Measurements from ENCODE around the gene ABCC12. TPM values are rescaled to one million over a fixed set of nuclear protein-coding genes. Genes with fewer than 3 reads are reported as not detected.

ABCC12 gene
- total RNA-seq, 2 donors from 2014 or later = 2.2 TPM; not detected in 1

DNA sequence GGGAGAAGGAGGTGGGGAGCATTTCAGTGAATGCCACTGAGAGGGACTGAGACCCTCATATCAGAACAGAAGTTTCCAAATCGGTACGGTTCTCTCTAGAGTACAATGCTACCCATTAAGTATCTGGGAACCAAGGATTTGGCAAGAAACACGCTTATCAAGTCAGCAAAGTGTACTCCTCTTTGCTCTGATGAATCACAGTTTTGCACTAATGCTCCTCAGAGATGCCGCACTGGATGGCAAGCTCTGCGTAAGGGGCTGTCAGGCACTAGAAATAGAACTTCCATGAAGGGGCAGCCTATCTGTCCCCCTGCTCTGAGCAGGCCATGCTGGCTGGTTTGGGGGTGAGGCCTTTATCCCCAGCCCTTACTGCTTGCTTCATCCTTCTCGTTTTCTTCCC lies 4.8 kb upstream of the ABCC12 start:
- H3K4me3 ChIP-seq = no peak overlapping the region
- no peak overlapping the region for H3K27ac ChIP-seq
- intact Hi-C loops (cut with DNase I) = loop anchor here (5.0 kb wide), 1 partner anchor 1123 kb away; no protein-coding TSS in a partner anchor
- no peak for TF ChIP-seq POLR2A (IDR thresholded peaks at IDR 0.05)
- TF ChIP-seq, protein P1, sequence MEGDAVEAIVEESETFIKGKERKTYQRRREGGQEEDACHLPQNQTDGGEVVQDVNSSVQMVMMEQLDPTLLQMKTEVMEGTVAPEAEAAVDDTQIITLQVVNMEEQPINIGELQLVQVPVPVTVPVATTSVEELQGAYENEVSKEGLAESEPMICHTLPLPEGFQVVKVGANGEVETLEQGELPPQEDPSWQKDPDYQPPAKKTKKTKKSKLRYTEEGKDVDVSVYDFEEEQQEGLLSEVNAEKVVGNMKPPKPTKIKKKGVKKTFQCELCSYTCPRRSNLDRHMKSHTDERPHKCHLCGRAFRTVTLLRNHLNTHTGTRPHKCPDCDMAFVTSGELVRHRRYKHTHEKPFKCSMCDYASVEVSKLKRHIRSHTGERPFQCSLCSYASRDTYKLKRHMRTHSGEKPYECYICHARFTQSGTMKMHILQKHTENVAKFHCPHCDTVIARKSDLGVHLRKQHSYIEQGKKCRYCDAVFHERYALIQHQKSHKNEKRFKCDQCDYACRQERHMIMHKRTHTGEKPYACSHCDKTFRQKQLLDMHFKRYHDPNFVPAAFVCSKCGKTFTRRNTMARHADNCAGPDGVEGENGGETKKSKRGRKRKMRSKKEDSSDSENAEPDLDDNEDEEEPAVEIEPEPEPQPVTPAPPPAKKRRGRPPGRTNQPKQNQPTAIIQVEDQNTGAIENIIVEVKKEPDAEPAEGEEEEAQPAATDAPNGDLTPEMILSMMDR (IDR thresholded peaks at IDR 0.05) = no peak
- no peaks in the 10 kb centered on the region for H3K36me3 ChIP-seq
- no peaks in the 10 kb centered on the region for H3K9me3 ChIP-seq
- H3K4me1 ChIP-seq (replicated peaks) = no peaks in the 10 kb centered on the region
- H3K27me3 ChIP-seq (replicated peaks; ENCODE audit: insufficient read depth) = no peaks in the 10 kb centered on the region
- no peak for DNase-seq (ENCODE audit: low spot score)
- WGBS = 66% methylated on average over 6 of the region's 6 CpGs

DNA sequence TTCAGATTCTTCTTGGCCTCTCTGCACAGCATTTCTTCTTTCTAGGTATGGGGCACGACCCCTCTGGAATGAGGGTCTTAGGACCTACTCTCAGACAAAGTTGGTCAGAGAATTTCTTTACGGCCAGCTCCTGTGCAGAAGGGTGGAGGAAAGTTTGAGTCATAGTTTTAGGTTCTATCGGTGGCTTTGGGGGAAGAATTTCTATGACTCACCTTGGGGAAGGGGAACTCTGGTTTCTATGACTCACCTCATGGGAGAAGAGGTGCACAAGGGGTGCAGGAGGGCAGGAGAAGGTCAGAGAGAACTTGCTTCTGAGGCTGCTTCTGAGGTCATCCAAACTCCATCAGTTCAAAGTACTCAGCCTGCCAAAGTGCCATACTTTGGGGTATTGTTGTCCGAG lies 2.5 kb upstream of the ABCC12 start:
- Histone ChIP-seq H3K36me3 (no peaks in the 10 kb centered on the region), H3K9me3 (no peaks in the 10 kb centered on the region), H3K27me3 (replicated peaks; ENCODE audit: insufficient read depth) (no peaks in the 10 kb centered on the region), H3K4me1 (replicated peaks) (no peaks in the 10 kb centered on the region), H3K4me3 (no peak overlapping the region), H3K27ac (no peak overlapping the region)
- TF ChIP-seq, protein P1 (IDR thresholded peaks at IDR 0.05) = no peak
- no peak for TF ChIP-seq POLR2AphosphoS5 (IDR thresholded peaks at IDR 0.05)
- no peak for TF ChIP-seq POLR2A (IDR thresholded peaks at IDR 0.05)
- intact Hi-C loops (cut with DNase I) = loop anchor here (5.0 kb wide), 1 partner anchor 1016 kb away; the partner anchor contains the start of gene NETO2
- DNase-seq (ENCODE audit: low spot score) = no peak
- 72% methylated on average over 4 of the region's 4 CpGs for WGBS

DNA sequence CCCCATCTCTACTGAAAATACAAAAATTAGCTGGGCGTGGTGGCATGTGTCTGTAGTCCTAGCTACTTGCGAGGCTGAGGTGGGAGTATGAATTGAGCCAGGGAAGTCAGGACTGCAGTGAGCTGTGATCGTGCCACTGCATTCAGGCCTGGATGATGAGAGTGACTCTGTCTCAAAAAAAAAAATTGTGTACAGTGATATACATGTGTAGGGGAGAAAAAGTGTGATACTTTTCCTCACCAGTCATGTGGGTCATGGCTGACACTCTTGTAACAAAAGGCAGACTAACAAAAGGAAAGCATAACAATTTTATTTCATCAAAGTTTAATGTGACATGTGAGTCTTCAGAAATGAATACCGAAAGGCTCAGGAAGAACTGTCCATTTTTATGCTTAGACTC lies 2.0 kb upstream of the ABCC12 start:
- no peak overlapping the region for H3K27ac ChIP-seq
- no peaks in the 10 kb centered on the region for H3K9me3 ChIP-seq
- H3K4me1 ChIP-seq (replicated peaks) = no peaks in the 10 kb centered on the region
- intact Hi-C loops (cut with DNase I) = loop anchor here (5.0 kb wide), 1 partner anchor 1015 kb away; the partner anchor contains the start of gene NETO2
- no peak for DNase-seq (ENCODE audit: low spot score)
- 81% methylated on average over 4 of the region's 4 CpGs for WGBS
- no peaks in the 10 kb centered on the region for H3K36me3 ChIP-seq
- TF ChIP-seq POLR2A (IDR thresholded peaks at IDR 0.05) = no peak
- TF ChIP-seq, protein P1 (IDR thresholded peaks at IDR 0.05) = no peak
- TF ChIP-seq POLR2AphosphoS5 (IDR thresholded peaks at IDR 0.05) = no peak
- no peak overlapping the region for H3K4me3 ChIP-seq
- no peaks in the 10 kb centered on the region for H3K27me3 ChIP-seq (replicated peaks; ENCODE audit: insufficient read depth)

DNA sequence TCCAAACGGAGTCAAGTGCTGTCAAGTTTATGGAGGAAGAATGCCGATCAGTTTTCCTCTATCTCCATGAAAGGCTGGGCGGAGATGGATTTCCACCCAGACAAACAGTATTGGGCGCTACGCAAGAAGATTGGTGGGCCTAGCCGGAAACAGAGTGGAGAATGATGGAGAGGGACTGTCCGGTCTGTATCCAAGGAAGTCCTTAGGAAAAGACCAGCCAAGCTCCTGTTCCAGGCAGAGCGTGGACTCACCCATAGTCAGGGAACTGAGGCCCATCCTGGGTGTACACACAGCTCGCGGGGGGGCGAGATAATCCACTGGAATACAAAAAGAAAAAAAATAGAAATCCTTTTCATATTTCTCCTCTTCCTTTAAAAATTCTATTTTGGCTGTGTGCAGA lies 1.5 kb upstream of the ABCC12 start:
- Histone ChIP-seq H3K27ac (no peak overlapping the region), H3K4me3 (no peak overlapping the region), H3K4me1 (replicated peaks) (no peaks in the 10 kb centered on the region), H3K36me3 (no peaks in the 10 kb centered on the region), H3K27me3 (replicated peaks; ENCODE audit: insufficient read depth) (no peaks in the 10 kb centered on the region), H3K9me3 (no peaks in the 10 kb centered on the region)
- 80% methylated on average over 11 of the region's 11 CpGs for WGBS
- TF ChIP-seq, protein P1 (IDR thresholded peaks at IDR 0.05) = no peak
- TF ChIP-seq POLR2AphosphoS5 (IDR thresholded peaks at IDR 0.05) = no peak
- no peak for TF ChIP-seq POLR2A (IDR thresholded peaks at IDR 0.05)
- intact Hi-C loops (cut with DNase I) = loop anchor here (5.0 kb wide), 1 partner anchor 1015 kb away; the partner anchor contains the start of gene NETO2
- no peak for DNase-seq (ENCODE audit: low spot score)

DNA sequence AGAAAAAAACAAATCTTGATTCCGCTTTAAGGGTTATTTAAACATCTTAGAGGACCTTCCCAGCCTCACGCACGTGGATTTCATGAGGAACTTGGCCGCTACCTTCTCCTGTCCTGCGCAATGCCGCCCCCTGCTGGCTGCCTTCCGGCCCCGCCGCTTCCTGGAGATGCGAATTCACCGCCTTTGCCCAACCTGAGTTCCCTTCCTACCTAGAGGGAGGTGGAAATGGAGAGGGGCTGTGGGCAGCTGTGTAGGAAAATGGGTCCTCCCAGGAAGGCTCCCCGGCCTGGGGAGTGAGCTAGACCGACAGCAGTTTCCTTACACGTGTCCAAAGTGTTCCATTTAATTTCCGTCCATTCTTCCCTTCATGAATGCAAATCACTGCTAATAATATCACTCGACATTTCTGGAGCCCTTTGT lies 1.0 kb upstream of the ABCC12 start:
- TF ChIP-seq POLR2AphosphoS5 (IDR thresholded peaks at IDR 0.05) = peak; percentile 15
- TF ChIP-seq POLR2A (IDR thresholded peaks at IDR 0.05) = no peak
- TF ChIP-seq, protein P1 (IDR thresholded peaks at IDR 0.05) = peak; percentile 78 to 83 (median 81)
- no peaks in the 10 kb centered on the region for H3K27me3 ChIP-seq (replicated peaks; ENCODE audit: insufficient read depth)
- H3K36me3 ChIP-seq = no peaks in the 10 kb centered on the region
- intact Hi-C loops (cut with DNase I) = loop anchor here (5.0 kb wide), 1 partner anchor 1014 kb away; the partner anchor contains the start of gene NETO2
- H3K4me1 ChIP-seq (replicated peaks) = no peaks in the 10 kb centered on the region
- H3K27ac ChIP-seq = no peak overlapping the region
- H3K9me3 ChIP-seq = no peaks in the 10 kb centered on the region
- WGBS = 10% methylated on average over 16 of the region's 16 CpGs
- H3K4me3 ChIP-seq = no peak overlapping the region
- peak; percentile 73 for DNase-seq (ENCODE audit: low spot score)

All from prostate gland (tissue), 2 donors.